GM12878 (cell line): Measurements from ENCODE around the gene SRCAP. TPM values are rescaled to one million over a fixed set of nuclear protein-coding genes. Genes with fewer than 3 reads are reported as not detected.
A peak's percentile ranks its signal among the peaks of the same experiment; 100 is the strongest.

Source experiments
- ATAC-seq: fragments of 200-7000 bp; cut with Tn5 transposase; 3 replicates; pipeline ENCODE4 v1.9.1; 2020; ENCODE audit warnings: mild to moderate bottlenecking, moderate library complexity
- BruUV-seq: library from RNA; stranded (reverse); fragments of 400-500 nt; replicated peaks from 2 replicates; lab custom pipeline; 2021; lab: Mats Ljungman, UMichigan
- CTCF ChIA-PET: fragments of 300-600 bp; sonication (Branson Sonifier 250); formaldehyde crosslinking; extraction: SDS; loops from one replicate; lab custom pipeline; 2021; ENCODE audit warnings: inconsistent platforms; lab: Yijun Ruan, JAX
- POLR2A ChIA-PET: fragments of 350-600 bp; formaldehyde crosslinking; extraction: SDS; loops from one replicate; lab custom pipeline; 2021; ENCODE audit warnings: inconsistent platforms; lab: Charles Lee
- RAD21 ChIA-PET: fragments of 300-600 bp; sonication (Branson Sonifier 250); formaldehyde crosslinking; loops from one replicate; lab custom pipeline; 2023; ENCODE audit warnings: antibody characterized with exemption; ENCODE audit not compliant: unreplicated experiment; lab: Charles Lee
- SMC1A ChIA-PET: fragments of 300-600 bp; sonication (Branson Sonifier 250); formaldehyde crosslinking; loops from one replicate; lab custom pipeline; 2023; ENCODE audit not compliant: unreplicated experiment, uncharacterized antibody; lab: Charles Lee
- DNase-seq: peaks from one replicate; pipeline ENCODE4 v3.0.0-alpha.2; 2011; ENCODE audit warnings: low read depth, low spot score
- FAIRE-seq: peaks from 3 replicates; lab custom pipeline; 2011; peaks lifted over from hg19 to GRCh38; lab: Jason Lieb, UNC
- H2AFZ ChIP-seq: 2 replicates; pipeline ENCODE4 v1.6.0; 2011; ENCODE audit warnings: low read depth, low read length, control low read depth; ENCODE audit not compliant: control insufficient read depth
- H3K27ac ChIP-seq: 2 replicates; pipeline ENCODE4 v1.5.1; 2011; ENCODE audit warnings: control low read depth; ENCODE audit not compliant: control insufficient read depth, insufficient read depth
- H3K27me3 ChIP-seq, 2 experiments: replicated peaks in 1 of 2; 2 replicates each; pipeline versions ENCODE4 v1.6.0 to v1.6.1; 2011; ENCODE audit warnings: low read length in 1 of 2; ENCODE audit not compliant: control insufficient read depth in 2 of 2, insufficient read depth in 2 of 2
- H3K36me3 ChIP-seq, 2 experiments: 2 replicates each; pipeline ENCODE4 v1.5.1; 2011; ENCODE audit warnings: low read length in 1 of 2; ENCODE audit not compliant: control insufficient read depth in 2 of 2, insufficient read depth in 2 of 2
- H3K4me1 ChIP-seq: 2 replicates; pipeline ENCODE4 v1.6.1; 2011; ENCODE audit warnings: mild to moderate bottlenecking, low read length, moderate library complexity, mixed read lengths; ENCODE audit not compliant: control insufficient read depth, insufficient read depth
- H3K4me2 ChIP-seq: 2 replicates; pipeline ENCODE4 v1.6.0; 2011; ENCODE audit warnings: control low read depth; ENCODE audit not compliant: control insufficient read depth, insufficient read depth
- H3K4me3 ChIP-seq: fragments of 200-600 bp; sonication (generic); 2 replicates; pipeline ENCODE4 v1.5.1; 2016
- H3K79me2 ChIP-seq: 2 replicates; pipeline ENCODE4 v1.6.0; 2011; ENCODE audit warnings: low read length; ENCODE audit not compliant: control insufficient read depth, insufficient read depth
- H3K9ac ChIP-seq: 2 replicates; pipeline ENCODE4 v1.8.0; 2011; ENCODE audit warnings: low read length, control low read depth, mixed read lengths; ENCODE audit not compliant: control insufficient read depth, insufficient read depth
- H3K9me3 ChIP-seq: replicated peaks from 3 replicates; pipeline ENCODE4 v1.5.1; 2011; ENCODE audit warnings: mild to moderate bottlenecking, low read length; ENCODE audit not compliant: control insufficient read depth, insufficient read depth
- H4K20me1 ChIP-seq: 2 replicates; pipeline ENCODE4 v1.6.0; 2011; ENCODE audit not compliant: control insufficient read depth, insufficient read depth
- ATF7 ChIP-seq: fragments of 450-650 bp; IDR thresholded peaks from 2 replicates; pipeline ENCODE4 v1.6.1; 2016; ENCODE audit warnings: low read depth, mild to moderate bottlenecking
- BMI1 ChIP-seq: fragments of 450-650 bp; IDR thresholded peaks from 2 replicates; pipeline ENCODE4 v1.6.1; 2016; ENCODE audit warnings: mild to moderate bottlenecking, moderate library complexity, borderline replicate concordance
- CBFB ChIP-seq: IDR thresholded peaks from 2 replicates; pipeline ENCODE4 v1.6.1; 2016; ENCODE audit warnings: antibody characterized with exemption, low read depth
- CREB1 ChIP-seq: IDR thresholded peaks from 2 replicates; pipeline ENCODE4 v1.6.1; 2012; ENCODE audit warnings: low read depth, mild to moderate bottlenecking, inconsistent platforms
- EGR1 ChIP-seq, 2 experiments: IDR thresholded peaks; 1 replicate in 1 of 2; 2 replicates in 1 of 2; pipeline ENCODE4 v1.6.1; 2011 to 2012; ENCODE audit warnings: low read depth in 2 of 2, low read length in 2 of 2, borderline replicate concordance in 1 of 2, mild to moderate bottlenecking in 1 of 2, moderate library complexity in 1 of 2
- GABPA ChIP-seq: IDR thresholded peaks from 2 replicates; pipeline ENCODE4 v1.6.1; 2014; ENCODE audit warnings: antibody characterized with exemption, low read depth, mild to moderate bottlenecking, inconsistent platforms
- JUNB ChIP-seq: IDR thresholded peaks from 2 replicates; pipeline ENCODE4 v1.6.1; 2016; ENCODE audit warnings: antibody characterized with exemption, mild to moderate bottlenecking
- SIX5 ChIP-seq: IDR thresholded peaks from 2 replicates; pipeline ENCODE4 v1.6.1; 2011; ENCODE audit warnings: mild to moderate bottlenecking, low read depth, low read length, moderate library complexity; ENCODE audit not compliant: severe bottlenecking
- SREBF2 ChIP-seq: IDR thresholded peaks from 2 replicates; pipeline ENCODE4 v1.6.1; 2012; ENCODE audit warnings: mild to moderate bottlenecking, low read length
- TARDBP ChIP-seq: IDR thresholded peaks from 2 replicates; pipeline ENCODE4 v1.6.1; 2016; ENCODE audit warnings: borderline replicate concordance
- ZNF207 ChIP-seq: fragments of 450-650 bp; IDR thresholded peaks from 2 replicates; pipeline ENCODE4 v1.6.1; 2014; ENCODE audit warnings: antibody characterized with exemption, mild to moderate bottlenecking, borderline replicate concordance
- WGBS: methylation state at CpG from one replicate; pipeline ENCODE4 v1.1.6; 2016; ENCODE audit warnings: low lambda C conversion rate; ENCODE audit not compliant: insufficient replicate concordance, insufficient coverage; ENCODE audit errors: missing lambda C conversion rate; 5-methylcytosine and 5-hydroxymethylcytosine counted together
- in situ Hi-C: fragments of 300-500 bp; cut with MboI; formaldehyde crosslinking; loops from 9 replicates; pipeline ENCODE4 v1.14.3; 2018; ENCODE audit warnings: mixed read lengths
- intact Hi-C: fragments of 100-400 bp; cut with micrococcal nuclease; formaldehyde crosslinking; loops from one replicate; pipeline ENCODE4 v1.14.2; 2022; ENCODE audit not compliant: unreplicated experiment
- polyA plus RNA-seq, 11 experiments: library from polyadenylated mRNA; depleted of rRNA in 4 of 11; unstranded in 6 of 11; stranded (reverse) in 5 of 11; fragments of >200 nt; fragmentation: Nextera tagmentation in 4 of 11; fragmentation: Illumina TruSeq in 1 of 11; extraction: Ambion mirVana in 4 of 11; extraction: Trizol in 1 of 11; gene quantifications; 1 replicate in 1 of 11; 2 replicates in 10 of 11; pipeline versions ENCODE4 v1.2.1 to v1.2.3, GENCODE V29; 2011 to 2016; ENCODE audit warnings: inconsistent platforms in 2 of 11, missing spikeins in 2 of 11, low read depth in 1 of 11
- total RNA-seq, 4 experiments: library from RNA; depleted of rRNA in 3 of 4; stranded (reverse); fragments of >200 nt in 3 of 4; fragmentation: Illumina TruSeq in 1 of 4; extraction: Trizol in 1 of 4; gene quantifications; 2 replicates each; pipeline versions ENCODE4 v1.2.1 to v1.2.3, GENCODE V29; 2013 to 2021

The SRCAP gene
- total and polyA plus RNA-seq, 10 of the 15 experiments (the other 5 are each of a cell fraction or from before 2014, with no cell fraction given) = 0.24 to 58.4 (median 11.6) TPM

- peaks cover 11 to 17% of the 10 kb centered on the region in 2 experiments; a peak in 3 of 4 replicates for H3K36me3 ChIP-seq
Measured at GRCh38 chr16:30760001-30760559, 61.1 kb downstream of the SRCAP start.

More at GRCh38 chr16:30760001-30760559, 61.1 kb downstream of the SRCAP start:
- intact Hi-C loops (loop anchor here (5.0 kb wide), 2 partner anchors 103 to 162 kb away; partner anchors contain the start of genes FBRS and FBXL19), in situ Hi-C loops (loop anchor here (25.0 kb wide), 1 partner anchor 1127 kb away; no protein-coding TSS in a partner anchor)
- Histone ChIP-seq H3K27ac (no peak overlapping the region), H3K9ac (no peak overlapping the region), H4K20me1 (no peaks in the 10 kb centered on the region), H3K27me3 (no peaks in the 10 kb centered on the region), H3K79me2 (peaks cover 15% of the 10 kb centered on the region), H2AFZ (no peak overlapping the region), H3K4me1 (peaks cover 9% of the 10 kb centered on the region), H3K4me3 (0 out of 2 replicates have a peak overlapping the region, but pooled peaks have one; percentile 83), H3K9me3 (no peaks in the 10 kb centered on the region), H3K4me2 (no peak overlapping the region; the same call in 1 of the 2 replicates)
- DNase-seq (no peak), FAIRE-seq (no peak), ATAC-seq (no peak)
- 91% methylated on average over 7 of the region's 7 CpGs for WGBS
- CTCF ChIA-PET = interaction anchor here (0.5 to 0.8 kb wide), 2 partner anchors 67 to 346 kb away, joined by 3 to 4 read pairs; no protein-coding TSS in a partner anchor
- BruUV-seq = no TSS peak
- SMC1A ChIA-PET = interaction anchor here (0.8 to 1.8 kb wide), 4 partner anchors 12 to 182 kb away, joined by 3 to 7 read pairs (median 4); partner anchors contain the start of gene PHKG2
- POLR2A ChIA-PET = interaction anchor here (0.5 to 1.6 kb wide), 3 partner anchors 12 to 66 kb away, joined by 4 to 9 read pairs (median 4); partner anchors contain the start of gene PHKG2
- TF ChIP-seq SIX5 (no peak), CREB1 (no peak), BMI1 (no peak), ZNF207 (no peak), GABPA (no peak), JUNB (no peak), EGR1 (IDR thresholded peaks at IDR 0.05; ENCODE audit: borderline replicate concordance in 1 of 2, low read depth in 2 of 2, low read length in 2 of 2) (no peak), SREBF2 (no peak), CBFB (no peak), ATF7 (no peak), TARDBP (no peak)
- RAD21 ChIA-PET = no interaction called here
